Muscle layer of duodenum (tissue), 2 donors: ENCODE results near the gene MDC1.

Experiments used
- H3K27ac ChIP-seq: one replicate; pipeline ENCODE4 v1.7.0; 2013; ENCODE audit warnings: mild to moderate bottlenecking, low read length
- H3K27me3 ChIP-seq: one replicate; pipeline ENCODE4 v1.7.0; 2013; ENCODE audit warnings: low read depth, mild to moderate bottlenecking, control low read depth, low read length
- H3K36me3 ChIP-seq, 2 donors: one replicate each; pipeline ENCODE4 v1.7.0; 2013; ENCODE audit warnings: low read length in 2 of 2, control low read depth in 1 of 2, mild to moderate bottlenecking in 1 of 2; ENCODE audit not compliant: insufficient read depth in 2 of 2, control insufficient read depth in 1 of 2
- H3K4me1 ChIP-seq, 2 donors: one replicate each; pipeline ENCODE4 v1.7.0; 2013; ENCODE audit warnings: low read length in 2 of 2, mild to moderate bottlenecking in 2 of 2, control low read depth in 1 of 2, moderate library complexity in 1 of 2; ENCODE audit not compliant: insufficient read depth in 2 of 2, control insufficient read depth in 1 of 2
- H3K4me3 ChIP-seq, 2 donors: one replicate each; pipeline ENCODE4 v1.7.0; 2013; ENCODE audit warnings: low read length in 2 of 2, low read depth in 1 of 2, mild to moderate bottlenecking in 1 of 2
- H3K9me3 ChIP-seq, 2 donors: one replicate each; pipeline ENCODE4 v1.7.0; 2013; ENCODE audit warnings: low read length in 2 of 2, control low read depth in 1 of 2, mild to moderate bottlenecking in 1 of 2; ENCODE audit not compliant: control insufficient read depth in 1 of 2
- donor health status: healthy.

Gene MDC1

GRCh38 chr6:30656513-30656912, 60.6 kb downstream of the MDC1 start:
- Histone ChIP-seq H3K9me3 (no peaks in the 10 kb centered on the region), H3K36me3 (peaks cover 77 to 91% of the 10 kb centered on the region in 2 donors), H3K4me3 (no peak overlapping the region), H3K4me1 (no peaks in the 10 kb centered on the region), H3K27me3 (no peaks in the 10 kb centered on the region), H3K27ac (no peak overlapping the region)

- Histone ChIP-seq H3K4me1 (no peaks in the 10 kb centered on the region), H3K9me3 (no peaks in the 10 kb centered on the region), H3K36me3 (peaks cover 73 to 93% of the 10 kb centered on the region in 2 donors), H3K4me3 (no peak overlapping the region), H3K27ac (no peak overlapping the region), H3K27me3 (no peaks in the 10 kb centered on the region)
These were observed 61.4 kb downstream of the MDC1 start for GRCh38 chr6:30655743-30656094.

- Histone ChIP-seq H3K4me1 (no peaks in the 10 kb centered on the region), H3K27me3 (no peaks in the 10 kb centered on the region), H3K9me3 (no peaks in the 10 kb centered on the region), H3K27ac (no peak overlapping the region), H3K4me3 (no peak overlapping the region), H3K36me3 (peaks cover 69 to 88% of the 10 kb centered on the region in 2 donors)
These were observed 62.0 kb downstream of the MDC1 start for GRCh38 chr6:30654798-30655742.

GRCh38 chr6:30651143-30651542, 65.9 kb downstream of the MDC1 start:
- Histone ChIP-seq H3K36me3 (peaks cover 42 to 58% of the 10 kb centered on the region in 2 donors), H3K27ac (no peak overlapping the region), H3K27me3 (no peaks in the 10 kb centered on the region), H3K4me3 (no peak overlapping the region), H3K4me1 (peaks cover 9 to 14% of the 10 kb centered on the region in 2 donors), H3K9me3 (no peaks in the 10 kb centered on the region)
